ENCODE data around the gene CBX2. TPM values are rescaled to one million over a fixed set of nuclear protein-coding genes. Genes with fewer than 3 reads are reported as not detected.

Gene CBX2
- total RNA-seq, 4 donors from 2014 or later = 4.6 to 12.9 (median 8.7) TPM

GRCh38 chr17:79794659-79795511 is 16.9 kb downstream of the CBX2 start:
- H3K9me3 ChIP-seq = no peaks in the 10 kb centered on the region
- TF ChIP-seq CTCF (IDR thresholded peaks at IDR 0.05) (no peak), POLR2A (IDR thresholded peaks at IDR 0.05) (no peak)
- DNase-seq = no peak
- H3K4me1 ChIP-seq = peaks cover 52 to 87% (median 56%) of the 10 kb centered on the region in 3 donors
- H3K36me3 ChIP-seq = peaks cover 0 to 13% (median 0%) of the 10 kb centered on the region in 3 donors
- peaks cover 30 to 85% (median 56%) of the 10 kb centered on the region in 4 donors for H3K27me3 ChIP-seq
- H3K27ac ChIP-seq = no peak overlapping the region
- no peak overlapping the region for H3K4me3 ChIP-seq
- intact Hi-C loops (cut with DNase I) = loop anchor here (5.0 kb wide), 1 partner anchor 47 kb away; no protein-coding TSS in a partner anchor
- 91% methylated on average over 21 to 22 of the region's 47 CpGs for WGBS, 2 donors

GRCh38 chr17:79795795-79796443 is 18.0 kb downstream of the CBX2 start:
- Histone ChIP-seq H3K4me3 (peak overlapping the region; percentile 58 to 92 (median 80)), H3K27ac (no peak overlapping the region), H3K9me3 (no peaks in the 10 kb centered on the region), H3K36me3 (peaks cover 0 to 13% (median 0%) of the 10 kb centered on the region in 3 donors), H3K4me1 (peaks cover 58 to 87% (median 61%) of the 10 kb centered on the region in 3 donors), H3K27me3 (peaks cover 27 to 85% (median 56%) of the 10 kb centered on the region in 4 donors)
- no peak for DNase-seq
- TF ChIP-seq CTCF (IDR thresholded peaks at IDR 0.05) (no peak), POLR2A (IDR thresholded peaks at IDR 0.05) (no peak)
- intact Hi-C loops (cut with DNase I) = loop anchor here (5.0 kb wide), 1 partner anchor 46 kb away; no protein-coding TSS in a partner anchor
- 52 to 59% methylated on average over 7 to 8 of the region's 8 CpGs for WGBS, 2 donors

DNA sequence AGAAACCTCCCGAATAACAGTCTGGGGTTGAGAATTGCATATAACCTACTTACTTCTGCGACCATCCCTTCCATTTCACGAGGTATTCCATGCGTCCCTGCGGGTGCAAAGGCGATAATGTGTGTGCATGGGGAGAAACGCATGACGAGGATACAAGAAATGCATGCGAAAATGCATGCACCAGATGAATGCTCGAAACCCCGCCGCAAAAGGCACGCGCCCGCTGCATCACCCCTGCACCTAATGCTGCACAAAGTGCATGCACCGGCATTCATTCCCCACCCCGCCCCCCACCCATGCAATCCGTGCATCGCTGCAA is 18.5 kb downstream of the CBX2 start:
- Histone ChIP-seq H3K4me3 (peak overlapping the region; percentile 58 to 92 (median 80)), H3K4me1 (peaks cover 58 to 87% (median 63%) of the 10 kb centered on the region in 3 donors), H3K27ac (peak overlapping the region in 3 of 4 donors; percentile 65 to 86 (median 82)), H3K36me3 (peaks cover 0 to 13% (median 0%) of the 10 kb centered on the region in 3 donors), H3K27me3 (peaks cover 22 to 85% (median 56%) of the 10 kb centered on the region in 4 donors), H3K9me3 (no peaks in the 10 kb centered on the region)
- TF ChIP-seq POLR2A (IDR thresholded peaks at IDR 0.05) = no peak
- intact Hi-C loops (cut with DNase I) = loop anchor here (5.0 kb wide), 1 partner anchor 46 kb away; no protein-coding TSS in a partner anchor
- 1% methylated on average over 15 to 16 of the region's 19 CpGs for WGBS, 2 donors
- DNase-seq = no peak

GRCh38 chr17:79796763-79797491 is 19.0 kb downstream of the CBX2 start, which contains the start of gene CBX8:
TSS of gene CBX8 (minus strand) at chr17:79797077. CDS start at chr17:79796998, 79 bp downstream.
- Histone ChIP-seq H3K9me3 (no peaks in the 10 kb centered on the region), H3K4me1 (peaks cover 59 to 87% (median 59%) of the 10 kb centered on the region in 3 donors), H3K36me3 (peaks cover 0 to 13% (median 0%) of the 10 kb centered on the region in 3 donors), H3K27me3 (peaks cover 17 to 85% (median 56%) of the 10 kb centered on the region in 4 donors), H3K27ac (peak within 1 kb of the TSS; percentile 65 to 91 (median 84)), H3K4me3 (peak within 1 kb of the TSS; percentile 58 to 92 (median 80))
- intact Hi-C loops (cut with DNase I) = loop anchor here (5.0 kb wide), 1 partner anchor 45 kb away; no protein-coding TSS in a partner anchor
- WGBS, 2 donors = 0% methylated on average over 13 of the region's 79 CpGs; no CpG with 5 or more reads in 1 of the 2 donors
- peak; percentile 96 for DNase-seq
- peak in 3 of 6 experiments; percentile 33 to 64 (median 45) for TF ChIP-seq CTCF (IDR thresholded peaks at IDR 0.05)
- peak in 1 of 4 donors; percentile 59 for TF ChIP-seq POLR2A (IDR thresholded peaks at IDR 0.05)
